Measurements from ENCODE around the gene CEACAM6. TPM values are rescaled to one million over a fixed set of nuclear protein-coding genes. Genes with fewer than 3 reads are reported as not detected.

Gene CEACAM6
- total RNA-seq, result 100 to 1,000 TPM; 140 to 651 (median 539) TPM

GRCh38 chr19:41755328-41755913 lies at the start of gene CEACAM6:
Gene CEACAM6 (plus strand): TSS chr19:41755530. CDS start chr19:41755639, 109 bp downstream.
- TF ChIP-seq EP300 (IDR thresholded peaks at IDR 0.05) (no peak), POLR2A (IDR thresholded peaks at IDR 0.05) (peak in 1 of 4 donors; percentile 80), POLR2AphosphoS5 (IDR thresholded peaks at IDR 0.05) (peak; percentile 51 to 62)
- TF ChIP-seq, protein P1, sequence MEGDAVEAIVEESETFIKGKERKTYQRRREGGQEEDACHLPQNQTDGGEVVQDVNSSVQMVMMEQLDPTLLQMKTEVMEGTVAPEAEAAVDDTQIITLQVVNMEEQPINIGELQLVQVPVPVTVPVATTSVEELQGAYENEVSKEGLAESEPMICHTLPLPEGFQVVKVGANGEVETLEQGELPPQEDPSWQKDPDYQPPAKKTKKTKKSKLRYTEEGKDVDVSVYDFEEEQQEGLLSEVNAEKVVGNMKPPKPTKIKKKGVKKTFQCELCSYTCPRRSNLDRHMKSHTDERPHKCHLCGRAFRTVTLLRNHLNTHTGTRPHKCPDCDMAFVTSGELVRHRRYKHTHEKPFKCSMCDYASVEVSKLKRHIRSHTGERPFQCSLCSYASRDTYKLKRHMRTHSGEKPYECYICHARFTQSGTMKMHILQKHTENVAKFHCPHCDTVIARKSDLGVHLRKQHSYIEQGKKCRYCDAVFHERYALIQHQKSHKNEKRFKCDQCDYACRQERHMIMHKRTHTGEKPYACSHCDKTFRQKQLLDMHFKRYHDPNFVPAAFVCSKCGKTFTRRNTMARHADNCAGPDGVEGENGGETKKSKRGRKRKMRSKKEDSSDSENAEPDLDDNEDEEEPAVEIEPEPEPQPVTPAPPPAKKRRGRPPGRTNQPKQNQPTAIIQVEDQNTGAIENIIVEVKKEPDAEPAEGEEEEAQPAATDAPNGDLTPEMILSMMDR (IDR thresholded peaks at IDR 0.05), result no peak
- Histone ChIP-seq H3K27me3 (no peaks in the 10 kb centered on the region), H3K4me3 (peak within 1 kb of the TSS in 3 of 4 donors; percentile 28 to 42 (median 34)), H3K9me3 (no peaks in the 10 kb centered on the region), H3K36me3 (no peaks in the 10 kb centered on the region), H3K27ac (peak within 1 kb of the TSS; percentile 61 to 89 (median 78)), H3K4me1 (peaks cover 0 to 30% (median 13%) of the 10 kb centered on the region in 4 donors)
- WGBS, 2 donors, result 39 to 44% methylated on average over 3 of the region's 3 CpGs
- ATAC-seq (ENCODE audit: low FRiP score in 2 of 2) (peak; percentile 20 to 38), DNase-seq (peak in 1 of 2 donors; percentile 66)

- DNase-seq (peak; percentile 76 to 88), ATAC-seq (ENCODE audit: low FRiP score in 2 of 2) (peak; percentile 83 to 90)
- Histone ChIP-seq H3K36me3 (no peaks in the 10 kb centered on the region), H3K4me1 (peaks cover 0 to 13% (median 5%) of the 10 kb centered on the region in 4 donors), H3K27me3 (no peaks in the 10 kb centered on the region), H3K4me3 (peak overlapping the region in 3 of 4 donors; percentile 22 to 44 (median 43)), H3K27ac (peak overlapping the region in 2 of 4 donors; percentile 72 to 79), H3K9me3 (no peaks in the 10 kb centered on the region)
- 17 to 25% methylated on average over 19 to 25 of the region's 26 CpGs for WGBS, 2 donors
- TF ChIP-seq POLR2AphosphoS5 (IDR thresholded peaks at IDR 0.05), result no peak
- TF ChIP-seq, protein P1 (IDR thresholded peaks at IDR 0.05), result peak; percentile 66 to 98 (median 94)
These were observed 48.4 kb upstream of the CEACAM6 start for GRCh38 chr19:41706741-41707501.

DNA sequence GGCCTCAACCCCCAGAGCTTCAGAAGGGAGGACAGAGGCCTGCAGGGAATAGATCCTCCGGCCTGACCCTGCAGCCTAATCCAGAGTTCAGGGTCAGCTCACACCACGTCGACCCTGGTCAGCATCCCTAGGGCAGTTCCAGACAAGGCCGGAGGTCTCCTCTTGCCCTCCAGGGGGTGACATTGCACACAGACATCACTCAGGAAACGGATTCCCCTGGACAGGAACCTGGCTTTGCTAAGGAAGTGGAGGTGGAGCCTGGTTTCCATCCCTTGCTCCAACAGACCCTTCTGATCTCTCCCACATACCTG lies 47.9 kb upstream of the CEACAM6 start:
- no peak overlapping the region for H3K27ac ChIP-seq
- peaks cover 0 to 13% (median 5%) of the 10 kb centered on the region in 4 donors for H3K4me1 ChIP-seq
- no peaks in the 10 kb centered on the region for H3K36me3 ChIP-seq
- no peaks in the 10 kb centered on the region for H3K27me3 ChIP-seq
- H3K4me3 ChIP-seq, result no peak overlapping the region
- H3K9me3 ChIP-seq, result no peaks in the 10 kb centered on the region
- no peak for ATAC-seq (ENCODE audit: low FRiP score in 2 of 2)
- 50 to 55% methylated on average over 4 to 5 of the region's 5 CpGs for WGBS, 2 donors
- TF ChIP-seq, protein P1 (IDR thresholded peaks at IDR 0.05), result no peak
- TF ChIP-seq POLR2A (IDR thresholded peaks at IDR 0.05), result no peak
- TF ChIP-seq POLR2AphosphoS5 (IDR thresholded peaks at IDR 0.05), result no peak
- DNase-seq, result peak in 1 of 2 donors; percentile 21

GRCh38 chr19:41707871-41708371 lies 47.4 kb upstream of the CEACAM6 start:
- DNase-seq (peak in 1 of 2 donors; percentile 15), ATAC-seq (ENCODE audit: low FRiP score in 2 of 2) (no peak)
- H3K4me1 ChIP-seq, result peaks cover 0 to 13% (median 5%) of the 10 kb centered on the region in 4 donors
- H3K36me3 ChIP-seq, result no peaks in the 10 kb centered on the region
- H3K4me3 ChIP-seq, result no peak overlapping the region
- TF ChIP-seq POLR2A (IDR thresholded peaks at IDR 0.05), result no peak
- TF ChIP-seq, protein P1 (IDR thresholded peaks at IDR 0.05), result no peak
- no peak for TF ChIP-seq POLR2AphosphoS5 (IDR thresholded peaks at IDR 0.05)
- no peak for TF ChIP-seq EP300 (IDR thresholded peaks at IDR 0.05)
- H3K27me3 ChIP-seq, result no peaks in the 10 kb centered on the region
- WGBS, 2 donors, result 85 to 100% methylated on average over 2 to 5 of the region's 5 CpGs
- H3K9me3 ChIP-seq, result no peaks in the 10 kb centered on the region
- H3K27ac ChIP-seq, result no peak overlapping the region
